HepG2 (cell line): ENCODE results near the gene PTPRN. TPM values are rescaled to one million over a fixed set of nuclear protein-coding genes. Genes with fewer than 3 reads are reported as not detected.

Source experiments
- ARNT2 ChIP-seq: sonication (generic); formaldehyde crosslinking; IDR thresholded peaks from 2 replicates; pipeline ENCODE4 v1.8.0; 2022; ENCODE audit warnings: mild to moderate bottlenecking, low read depth, missing genetic modification reagents, moderate library complexity
- CEBPG ChIP-seq: IDR thresholded peaks from 2 replicates; pipeline ENCODE4 v1.6.1; 2016
- CENPX ChIP-seq: sonication (generic); formaldehyde crosslinking; IDR thresholded peaks from 2 replicates; pipeline ENCODE4 v1.9.0; 2021; ENCODE audit warnings: mild to moderate bottlenecking, missing genetic modification reagents, moderate library complexity
- DPF2 ChIP-seq: sonication (generic); formaldehyde crosslinking; IDR thresholded peaks from 2 replicates; pipeline ENCODE4 v1.4.0; 2020; ENCODE audit warnings: mild to moderate bottlenecking, low read depth, missing genetic modification reagents, borderline replicate concordance
- FOSL1 ChIP-seq: sonication (generic); formaldehyde crosslinking; IDR thresholded peaks from 2 replicates; pipeline ENCODE4 v1.9.0; 2021; ENCODE audit warnings: missing genetic modification reagents, borderline replicate concordance
- HMGA1 ChIP-seq: sonication (generic); formaldehyde crosslinking; conservative IDR thresholded peaks from 2 replicates; pipeline ENCODE4 v1.4.0; 2020; ENCODE audit warnings: missing genetic modification reagents
- HNRNPH1 ChIP-seq: fragments of 200-400 bp; formaldehyde crosslinking; optimal IDR thresholded peaks from 2 replicates; pipeline ENCODE3; 2017; ENCODE audit warnings: mild to moderate bottlenecking, low read depth, low read length
- LCORL ChIP-seq, 2 experiments: fragments of 450-650 bp in 1 of 2; sonication (generic) in 1 of 2; formaldehyde crosslinking in 1 of 2; IDR thresholded peaks; 2 replicates each; pipeline versions ENCODE4 v1.5.0 to v1.6.1; 2017 to 2020; ENCODE audit warnings: antibody characterized with exemption in 1 of 2, missing genetic modification reagents in 1 of 2
- MBNL3 ChIP-seq: fragments of 250-450 bp; sonication (Bioruptor Pico); conservative IDR thresholded peaks from 2 replicates; pipeline ENCODE4 v1.8.0; 2022; ENCODE audit warnings: mild to moderate bottlenecking, inconsistent platforms
- ONECUT2 ChIP-seq: sonication (generic); formaldehyde crosslinking; IDR thresholded peaks from 2 replicates; pipeline ENCODE4 v1.4.0; 2020; ENCODE audit warnings: missing genetic modification reagents
- PAWR ChIP-seq: sonication (generic); formaldehyde crosslinking; IDR thresholded peaks from 2 replicates; pipeline ENCODE4 v1.4.0; 2020; ENCODE audit warnings: missing genetic modification reagents, mild to moderate bottlenecking, borderline replicate concordance
- SMAD3 ChIP-seq: sonication (generic); formaldehyde crosslinking; IDR thresholded peaks from 2 replicates; pipeline ENCODE4 v1.4.0; 2020; ENCODE audit warnings: missing genetic modification reagents
- STAG1 ChIP-seq: sonication (generic); formaldehyde crosslinking; IDR thresholded peaks from 2 replicates; pipeline ENCODE4 v1.4.0; 2020; ENCODE audit warnings: missing genetic modification reagents
- TMF1 ChIP-seq: sonication (generic); formaldehyde crosslinking; IDR thresholded peaks from 2 replicates; pipeline ENCODE4 v1.8.1; 2022; ENCODE audit warnings: low read depth, missing genetic modification reagents
- ZBTB20 ChIP-seq: sonication (generic); formaldehyde crosslinking; IDR thresholded peaks from 2 replicates; pipeline ENCODE4 v1.8.1; 2023; ENCODE audit warnings: missing genetic modification reagents, low read depth, mild to moderate bottlenecking, borderline replicate concordance
- ZKSCAN5 ChIP-seq: sonication (generic); formaldehyde crosslinking; IDR thresholded peaks from 2 replicates; pipeline ENCODE4 v1.5.1; 2020; ENCODE audit warnings: mild to moderate bottlenecking, missing genetic modification reagents
- ZNF17 ChIP-seq: sonication (generic); formaldehyde crosslinking; IDR thresholded peaks from 2 replicates; pipeline ENCODE4 v1.5.0; 2020; ENCODE audit warnings: mild to moderate bottlenecking, missing genetic modification reagents
- ZNF180 ChIP-seq: sonication (generic); formaldehyde crosslinking; IDR thresholded peaks from 2 replicates; pipeline ENCODE4 v1.4.0; 2020; ENCODE audit warnings: low read depth, missing genetic modification reagents, borderline replicate concordance
- ZNF24 ChIP-seq: fragments of 450-650 bp; IDR thresholded peaks from 2 replicates; pipeline ENCODE4 v1.6.1; 2017; ENCODE audit warnings: antibody characterized with exemption, mild to moderate bottlenecking
- ZNF335 ChIP-seq: sonication (generic); formaldehyde crosslinking; IDR thresholded peaks from 2 replicates; pipeline ENCODE4 v1.4.0; 2020; ENCODE audit warnings: missing genetic modification reagents
- ZNF382 ChIP-seq: sonication (generic); formaldehyde crosslinking; IDR thresholded peaks from 2 replicates; pipeline ENCODE4 v1.5.0; 2020; ENCODE audit warnings: missing genetic modification reagents, mild to moderate bottlenecking, borderline replicate concordance
- ZNF558 ChIP-seq: sonication (generic); formaldehyde crosslinking; IDR thresholded peaks from 2 replicates; pipeline ENCODE4 v1.9.0; 2022; ENCODE audit warnings: mild to moderate bottlenecking, missing genetic modification reagents, borderline replicate concordance
- ZNF570 ChIP-seq: sonication (generic); formaldehyde crosslinking; IDR thresholded peaks from 2 replicates; pipeline ENCODE4 v1.4.0; 2020; ENCODE audit warnings: mild to moderate bottlenecking, missing genetic modification reagents, borderline replicate concordance
- polyA plus RNA-seq, 8 experiments: library from polyadenylated mRNA; depleted of rRNA in 3 of 8; stranded (reverse) in 7 of 8; unstranded in 1 of 8; fragments of >200 nt; fragmentation: Illumina TruSeq in 4 of 8; extraction: Trizol in 4 of 8; gene quantifications; 2 replicates each; pipeline versions ENCODE4 v1.2.1 to v1.2.3, GENCODE V29; 2011 to 2016; ENCODE audit warnings: low read depth in 4 of 8, missing spikeins in 1 of 8, mixed read lengths in 1 of 8; ENCODE audit not compliant: insufficient read depth in 1 of 8
- total RNA-seq, 5 experiments: library from RNA; depleted of rRNA; stranded (reverse); fragments of >200 nt; fragmentation: Illumina TruSeq; extraction: Trizol; gene quantifications; 2 replicates each; pipeline ENCODE4 v1.2.3, GENCODE V29; 2016; ENCODE audit warnings: low read depth in 1 of 5
- TF ChIP-seq, protein P1 (sequence below): sonication (generic); formaldehyde crosslinking; IDR thresholded peaks from 2 replicates; pipeline ENCODE4 v1.4.0; 2020; ENCODE audit warnings: missing genetic modification reagents, borderline replicate concordance
- TF ChIP-seq, protein P2 (sequence below): sonication (generic); formaldehyde crosslinking; IDR thresholded peaks from 2 replicates; pipeline ENCODE4 v1.4.0; 2020; ENCODE audit warnings: mild to moderate bottlenecking, missing genetic modification reagents
- TF ChIP-seq, protein P3 (sequence below): sonication (generic); formaldehyde crosslinking; IDR thresholded peaks from 2 replicates; pipeline ENCODE4 v1.4.0; 2020; ENCODE audit warnings: missing genetic modification reagents

Gene PTPRN
- total and polyA plus RNA-seq, 2 of the 13 experiments (the other 11 are each of a cell fraction or from before 2014, with no cell fraction given): 0.26 TPM; not detected in 1

DNA sequence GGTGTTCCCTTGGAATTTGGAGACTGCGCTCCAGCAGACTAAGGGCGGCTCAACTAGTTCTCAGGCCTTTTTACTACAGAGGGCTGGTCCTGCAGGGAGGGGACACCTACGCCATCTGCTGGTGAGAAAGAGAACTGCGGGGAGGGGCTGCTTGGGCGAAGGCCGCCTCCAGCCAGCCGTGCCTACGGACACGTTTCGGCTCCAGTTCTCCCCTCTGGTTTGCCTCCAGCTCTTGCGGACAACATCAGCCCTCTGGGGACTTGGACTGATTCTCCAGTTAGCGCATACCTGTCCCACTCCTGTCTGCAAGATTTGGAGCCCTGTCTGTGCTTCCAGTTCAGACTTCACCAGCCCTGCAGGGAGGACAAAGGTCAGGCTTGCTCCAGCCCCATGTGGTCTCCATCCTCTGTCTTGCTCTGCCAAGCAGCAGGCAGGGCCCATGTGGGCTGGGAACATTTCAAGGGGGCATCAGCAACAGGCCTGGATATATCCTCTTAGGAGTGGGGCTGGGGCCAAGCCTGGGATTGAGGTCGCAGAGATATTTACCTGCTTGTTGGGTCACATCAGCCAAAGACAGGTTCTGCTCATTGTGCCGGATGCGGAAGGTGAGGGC, 10.3 kb downstream of the PTPRN start (continued):
- TF ChIP-seq, protein P1, sequence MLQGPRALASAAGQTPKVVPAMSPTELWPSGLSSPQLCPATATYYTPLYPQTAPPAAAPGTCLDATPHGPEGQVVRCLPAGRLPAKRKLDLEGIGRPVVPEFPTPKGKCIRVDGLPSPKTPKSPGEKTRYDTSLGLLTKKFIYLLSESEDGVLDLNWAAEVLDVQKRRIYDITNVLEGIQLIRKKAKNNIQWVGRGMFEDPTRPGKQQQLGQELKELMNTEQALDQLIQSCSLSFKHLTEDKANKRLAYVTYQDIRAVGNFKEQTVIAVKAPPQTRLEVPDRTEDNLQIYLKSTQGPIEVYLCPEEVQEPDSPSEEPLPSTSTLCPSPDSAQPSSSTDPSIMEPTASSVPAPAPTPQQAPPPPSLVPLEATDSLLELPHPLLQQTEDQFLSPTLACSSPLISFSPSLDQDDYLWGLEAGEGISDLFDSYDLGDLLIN (CRISPR knock-in tag): no peak
- no peak for TF ChIP-seq ZNF17
- TF ChIP-seq CEBPG (CRISPR knock-in tag): 0 out of 2 replicates have a peak, but pooled peaks have one; percentile 2
- no peak for TF ChIP-seq ZNF24
- TF ChIP-seq, protein P2, sequence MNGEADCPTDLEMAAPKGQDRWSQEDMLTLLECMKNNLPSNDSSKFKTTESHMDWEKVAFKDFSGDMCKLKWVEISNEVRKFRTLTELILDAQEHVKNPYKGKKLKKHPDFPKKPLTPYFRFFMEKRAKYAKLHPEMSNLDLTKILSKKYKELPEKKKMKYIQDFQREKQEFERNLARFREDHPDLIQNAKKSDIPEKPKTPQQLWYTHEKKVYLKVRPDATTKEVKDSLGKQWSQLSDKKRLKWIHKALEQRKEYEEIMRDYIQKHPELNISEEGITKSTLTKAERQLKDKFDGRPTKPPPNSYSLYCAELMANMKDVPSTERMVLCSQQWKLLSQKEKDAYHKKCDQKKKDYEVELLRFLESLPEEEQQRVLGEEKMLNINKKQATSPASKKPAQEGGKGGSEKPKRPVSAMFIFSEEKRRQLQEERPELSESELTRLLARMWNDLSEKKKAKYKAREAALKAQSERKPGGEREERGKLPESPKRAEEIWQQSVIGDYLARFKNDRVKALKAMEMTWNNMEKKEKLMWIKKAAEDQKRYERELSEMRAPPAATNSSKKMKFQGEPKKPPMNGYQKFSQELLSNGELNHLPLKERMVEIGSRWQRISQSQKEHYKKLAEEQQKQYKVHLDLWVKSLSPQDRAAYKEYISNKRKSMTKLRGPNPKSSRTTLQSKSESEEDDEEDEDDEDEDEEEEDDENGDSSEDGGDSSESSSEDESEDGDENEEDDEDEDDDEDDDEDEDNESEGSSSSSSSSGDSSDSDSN (CRISPR knock-in tag): peak; percentile 56
- peak; percentile 91 for TF ChIP-seq STAG1 (CRISPR knock-in tag)
- TF ChIP-seq HMGA1: no peak
- TF ChIP-seq LCORL (IDR thresholded peaks at IDR 0.05): no peak
- peak; percentile 78 for TF ChIP-seq LCORL (CRISPR knock-in tag; IDR thresholded peaks at IDR 0.05)
- TF ChIP-seq ZKSCAN5 (CRISPR knock-in tag): no peak
- no peak for TF ChIP-seq ZNF180 (CRISPR knock-in tag)
- TF ChIP-seq ARNT2: 0 out of 2 replicates have a peak, but pooled peaks have one; percentile 62
- no peak for TF ChIP-seq MBNL3 (CRISPR knock-in tag)
- TF ChIP-seq DPF2 (CRISPR knock-in tag): no peak
- TF ChIP-seq ZNF382 (CRISPR knock-in tag): no peak
- TF ChIP-seq FOSL1 (CRISPR knock-in tag): no peak
- no peak for TF ChIP-seq HNRNPH1
- no peak for TF ChIP-seq ZNF335 (CRISPR knock-in tag)
- no peak for TF ChIP-seq PAWR (CRISPR knock-in tag)
- peak; percentile 64; the same call in 1 of the 2 replicates for TF ChIP-seq ZBTB20 (CRISPR knock-in tag)
- no peak for TF ChIP-seq ONECUT2 (CRISPR knock-in tag)
- no peak for TF ChIP-seq ZNF570 (CRISPR knock-in tag)
- no peak for TF ChIP-seq TMF1 (CRISPR knock-in tag)
- no peak for TF ChIP-seq SMAD3 (CRISPR knock-in tag)
- no peak for TF ChIP-seq CENPX (CRISPR knock-in tag)
- TF ChIP-seq, protein P3, sequence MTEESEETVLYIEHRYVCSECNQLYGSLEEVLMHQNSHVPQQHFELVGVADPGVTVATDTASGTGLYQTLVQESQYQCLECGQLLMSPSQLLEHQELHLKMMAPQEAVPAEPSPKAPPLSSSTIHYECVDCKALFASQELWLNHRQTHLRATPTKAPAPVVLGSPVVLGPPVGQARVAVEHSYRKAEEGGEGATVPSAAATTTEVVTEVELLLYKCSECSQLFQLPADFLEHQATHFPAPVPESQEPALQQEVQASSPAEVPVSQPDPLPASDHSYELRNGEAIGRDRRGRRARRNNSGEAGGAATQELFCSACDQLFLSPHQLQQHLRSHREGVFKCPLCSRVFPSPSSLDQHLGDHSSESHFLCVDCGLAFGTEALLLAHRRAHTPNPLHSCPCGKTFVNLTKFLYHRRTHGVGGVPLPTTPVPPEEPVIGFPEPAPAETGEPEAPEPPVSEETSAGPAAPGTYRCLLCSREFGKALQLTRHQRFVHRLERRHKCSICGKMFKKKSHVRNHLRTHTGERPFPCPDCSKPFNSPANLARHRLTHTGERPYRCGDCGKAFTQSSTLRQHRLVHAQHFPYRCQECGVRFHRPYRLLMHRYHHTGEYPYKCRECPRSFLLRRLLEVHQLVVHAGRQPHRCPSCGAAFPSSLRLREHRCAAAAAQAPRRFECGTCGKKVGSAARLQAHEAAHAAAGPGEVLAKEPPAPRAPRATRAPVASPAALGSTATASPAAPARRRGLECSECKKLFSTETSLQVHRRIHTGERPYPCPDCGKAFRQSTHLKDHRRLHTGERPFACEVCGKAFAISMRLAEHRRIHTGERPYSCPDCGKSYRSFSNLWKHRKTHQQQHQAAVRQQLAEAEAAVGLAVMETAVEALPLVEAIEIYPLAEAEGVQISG (CRISPR knock-in tag): peak; percentile 28; the same call in 1 of the 2 replicates
- no peak; the same call in 1 of the 2 replicates for TF ChIP-seq ZNF558 (CRISPR knock-in tag)
